SU-DHL-6 (cell line): ENCODE measurements around the gene EXT2.

ENCODE experiments used
- H2AFZ ChIP-seq: fragments of 200-600 bp; sonication (generic); 2 replicates; pipeline ENCODE4 v1.6.1; 2014; ENCODE audit warnings: low read depth, mild to moderate bottlenecking, moderate library complexity, mixed read lengths, antibody characterized with exemption, low read length; ENCODE audit not compliant: severe bottlenecking
- H3F3A ChIP-seq: fragments of 200-600 bp; shearing (Covaris generic); 2 replicates; pipeline ENCODE4 v1.6.0; 2016; ENCODE audit warnings: antibody characterized with exemption, mild to moderate bottlenecking; ENCODE audit not compliant: insufficient read depth
- H3K27ac ChIP-seq: fragments of 200-600 bp; sonication (generic); 2 replicates; pipeline ENCODE4 v1.5.1; 2016; ENCODE audit warnings: low read depth, mild to moderate bottlenecking, low read length, moderate library complexity, mixed read lengths
- H3K27me3 ChIP-seq: fragments of 200-600 bp; sonication (generic), shearing (Covaris generic); 2 replicates; pipeline ENCODE4 v1.6.0; 2014; ENCODE audit warnings: mild to moderate bottlenecking, low read length
- H3K36me3 ChIP-seq: fragments of 200-600 bp; sonication (generic); 2 replicates; pipeline ENCODE4 v1.6.1; 2014; ENCODE audit warnings: mild to moderate bottlenecking, low read length, mixed read lengths
- H3K4me2 ChIP-seq: fragments of 300-600, 200-600 bp; shearing (Covaris generic), sonication (generic); 2 replicates; pipeline ENCODE4 v1.6.0; 2014; ENCODE audit warnings: low read length, low read depth, mild to moderate bottlenecking; ENCODE audit not compliant: poor library complexity, severe bottlenecking
- H3K4me3 ChIP-seq: fragments of 200-600 bp; sonication (generic); 2 replicates; pipeline ENCODE4 v1.5.1; 2014; ENCODE audit warnings: antibody characterized with exemption, low read length, mild to moderate bottlenecking, mixed read lengths; ENCODE audit not compliant: insufficient read depth, poor library complexity, severe bottlenecking
- H3K79me2 ChIP-seq: fragments of 200-600 bp; sonication (generic); 2 replicates; pipeline ENCODE4 v1.6.1; 2014; ENCODE audit warnings: mild to moderate bottlenecking, low read length, moderate library complexity; ENCODE audit not compliant: insufficient read depth
- H3K9ac ChIP-seq: fragments of 200-600 bp; sonication (generic); 2 replicates; pipeline ENCODE4 v1.7.0; 2014; ENCODE audit warnings: mild to moderate bottlenecking, low read length
- H3K9me2 ChIP-seq: fragments of 200-600 bp; sonication (generic); replicated peaks from 2 replicates; pipeline ENCODE4 v1.6.1; 2014; ENCODE audit warnings: low read length; ENCODE audit not compliant: insufficient read depth
- H3K9me3 ChIP-seq: fragments of 200-600 bp; sonication (generic); 2 replicates; pipeline ENCODE4 v1.6.1; 2014; ENCODE audit warnings: low read length, mixed read lengths; ENCODE audit not compliant: insufficient read depth
- H4K20me1 ChIP-seq: fragments of 200-600 bp; sonication (generic); 2 replicates; pipeline ENCODE4 v1.6.1; 2014; ENCODE audit warnings: low read depth, mild to moderate bottlenecking, antibody characterized with exemption, low read length, moderate library complexity, mixed read lengths
- CTCF ChIP-seq: fragments of 200-600 bp; sonication (generic); IDR thresholded peaks from one replicate; pipeline ENCODE4 v1.5.1; 2017; ENCODE audit warnings: antibody characterized with exemption, mild to moderate bottlenecking, low read length, moderate library complexity; ENCODE audit not compliant: insufficient read depth, poor library complexity, severe bottlenecking
- EZH2phosphoT487 ChIP-seq: fragments of 200-600 bp; sonication (generic), shearing (Covaris generic); conservative IDR thresholded peaks from 2 replicates; pipeline ENCODE4 v1.6.1; 2018; ENCODE audit warnings: mild to moderate bottlenecking, antibody characterized with exemption, low read length, moderate library complexity, mixed read lengths

Gene EXT2

GRCh38 chr11:44199298-44199697, 103.8 kb downstream of the EXT2 start:
- no peaks in the 10 kb centered on the region for H3K27me3 ChIP-seq
- H3K4me3 ChIP-seq, result no peak overlapping the region
- no peaks in the 10 kb centered on the region for H3K9me2 ChIP-seq
- no peak overlapping the region for H2AFZ ChIP-seq
- H3K9ac ChIP-seq, result no peak overlapping the region
- no peaks in the 10 kb centered on the region for H3K9me3 ChIP-seq
- H3K36me3 ChIP-seq, result no peaks in the 10 kb centered on the region
- H3F3A ChIP-seq, result no peaks in the 10 kb centered on the region
- TF ChIP-seq CTCF, result no peak
- no peak for TF ChIP-seq EZH2phosphoT487
- no peaks in the 10 kb centered on the region for H3K79me2 ChIP-seq
- H3K4me2 ChIP-seq, result no peak overlapping the region
- H3K27ac ChIP-seq, result no peak overlapping the region
- H4K20me1 ChIP-seq, result no peaks in the 10 kb centered on the region

DNA sequence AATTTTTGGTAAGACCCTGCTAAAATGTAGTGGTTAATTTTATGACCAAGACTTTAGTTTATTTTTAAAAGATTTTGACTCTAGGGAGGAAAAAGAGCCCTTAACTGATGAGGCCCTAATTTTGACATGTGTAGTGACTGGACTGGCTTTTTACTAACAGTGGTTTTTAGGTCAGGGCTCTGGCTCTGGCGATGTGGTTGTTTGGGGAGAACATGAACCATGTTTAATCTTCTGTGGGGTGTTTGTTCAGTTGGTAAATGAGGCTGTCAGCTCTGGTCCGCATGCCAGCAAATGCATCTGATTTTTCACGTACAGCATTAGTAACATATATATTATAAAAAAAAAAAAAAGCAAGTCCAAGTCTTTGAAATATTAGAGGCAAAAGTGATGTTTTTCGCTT, 104.3 kb downstream of the EXT2 start:
- TF ChIP-seq EZH2phosphoT487, result no peak
- no peak for TF ChIP-seq CTCF
- H3K9me3 ChIP-seq, result no peaks in the 10 kb centered on the region
- no peak overlapping the region for H3K4me3 ChIP-seq
- no peak overlapping the region for H3K27ac ChIP-seq
- no peak overlapping the region for H3K4me2 ChIP-seq
- no peaks in the 10 kb centered on the region for H3K79me2 ChIP-seq
- H3K9me2 ChIP-seq, result no peaks in the 10 kb centered on the region
- no peak overlapping the region for H3K9ac ChIP-seq
- H2AFZ ChIP-seq, result no peak overlapping the region
- no peaks in the 10 kb centered on the region for H3K27me3 ChIP-seq
- no peaks in the 10 kb centered on the region for H4K20me1 ChIP-seq
- H3K36me3 ChIP-seq, result no peaks in the 10 kb centered on the region
- H3F3A ChIP-seq, result no peaks in the 10 kb centered on the region

DNA sequence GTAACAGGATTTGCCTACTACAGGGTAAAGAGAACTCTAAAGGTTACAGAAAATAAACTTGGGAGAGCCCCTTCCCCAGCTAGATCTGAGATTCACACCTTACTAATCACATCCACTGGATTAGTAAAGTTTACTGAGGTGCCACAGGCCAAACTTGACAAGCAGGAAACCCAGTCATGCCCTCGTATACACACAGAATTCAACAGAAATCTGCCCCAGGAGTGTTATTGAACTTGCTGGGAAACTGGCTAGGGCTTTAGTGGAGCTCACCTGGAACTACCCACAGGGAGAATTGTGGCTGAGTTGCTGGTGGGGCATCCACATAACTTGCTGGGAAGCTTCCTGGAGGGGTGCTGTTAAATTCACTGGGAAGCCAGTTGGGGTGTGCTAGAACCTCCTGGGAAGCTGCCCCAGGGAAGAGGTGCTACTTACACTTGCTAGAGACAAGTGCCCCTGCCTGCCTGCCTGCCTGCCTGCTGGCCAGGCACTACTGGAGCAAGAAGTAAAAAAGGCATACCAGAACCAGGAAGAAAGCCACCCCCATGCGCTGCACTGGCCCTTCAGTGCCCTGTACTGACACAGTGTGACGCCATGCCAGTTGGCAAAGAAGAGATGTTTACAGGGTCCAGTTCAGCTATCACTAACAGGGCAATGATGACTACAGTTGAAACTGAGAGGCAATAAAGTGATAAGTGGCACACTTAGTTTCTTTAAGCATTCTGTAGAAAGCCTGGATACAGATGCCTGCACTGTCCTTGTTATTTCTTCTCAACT, 108.0 kb downstream of the EXT2 start:
- Histone ChIP-seq H3K27me3 (no peaks in the 10 kb centered on the region), H3K9me2 (no peaks in the 10 kb centered on the region), H3K4me2 (no peak overlapping the region), H3K9ac (no peak overlapping the region), H3F3A (no peaks in the 10 kb centered on the region), H3K27ac (no peak overlapping the region), H3K36me3 (no peaks in the 10 kb centered on the region), H3K9me3 (no peaks in the 10 kb centered on the region), H3K79me2 (no peaks in the 10 kb centered on the region), H2AFZ (no peak overlapping the region), H3K4me3 (no peak overlapping the region), H4K20me1 (no peaks in the 10 kb centered on the region)
- TF ChIP-seq EZH2phosphoT487 (no peak), CTCF (no peak)
